KMS-11 (cell line): ENCODE measurements around the gene MC2R.

Experiments
- H2AFZ ChIP-seq: fragments of 200-600 bp; sonication (generic); 2 replicates; pipeline ENCODE4 v1.6.1; 2016; ENCODE audit warnings: antibody characterized with exemption, mixed run types, low read depth
- H3K27ac ChIP-seq: fragments of 200-600 bp; sonication (generic); 2 replicates; pipeline ENCODE4 v1.6.1; 2016; ENCODE audit warnings: mild to moderate bottlenecking, mixed run types
- H3K27me3 ChIP-seq: fragments of 200-600 bp; sonication (generic); 2 replicates; pipeline ENCODE4 v1.6.1; 2017; ENCODE audit warnings: mild to moderate bottlenecking, low read depth, mixed run types, moderate library complexity; ENCODE audit not compliant: insufficient read depth
- H3K36me3 ChIP-seq: fragments of 200-600 bp; sonication (generic); 2 replicates; pipeline ENCODE4 v1.6.1; 2017; ENCODE audit warnings: mild to moderate bottlenecking, mixed run types; ENCODE audit not compliant: insufficient read depth
- H3K4me1 ChIP-seq: fragments of 200-600 bp; sonication (generic); 2 replicates; pipeline ENCODE4 v1.6.1; 2016; ENCODE audit warnings: mild to moderate bottlenecking, low read depth, mixed run types; ENCODE audit not compliant: poor library complexity, severe bottlenecking
- H3K4me2 ChIP-seq: fragments of 200-600 bp; sonication (generic); 2 replicates; pipeline ENCODE4 v1.7.0; 2016; ENCODE audit warnings: mild to moderate bottlenecking, mixed run types
- H3K4me3 ChIP-seq: fragments of 200-600 bp; sonication (generic); IDR thresholded peaks from 2 replicates; pipeline ENCODE4 v1.6.1; 2017; ENCODE audit warnings: low read depth, low read length, mixed read lengths; ENCODE audit not compliant: insufficient read depth
- H3K79me2 ChIP-seq: fragments of 200-600 bp; sonication (generic); 2 replicates; pipeline ENCODE4 v1.6.1; 2016; ENCODE audit warnings: low read depth, mixed run types; ENCODE audit not compliant: insufficient read depth
- H3K9ac ChIP-seq: fragments of 200-600 bp; sonication (generic); 2 replicates; pipeline ENCODE4 v1.6.1; 2016; ENCODE audit warnings: mild to moderate bottlenecking, mixed run types
- H4K20me1 ChIP-seq: fragments of 200-600 bp; sonication (generic); 2 replicates; pipeline ENCODE4 v1.6.1; 2016; ENCODE audit warnings: mild to moderate bottlenecking, mixed run types; ENCODE audit not compliant: insufficient read depth
- CTCF ChIP-seq: fragments of 200-600 bp; sonication (generic); conservative IDR thresholded peaks from 2 replicates; pipeline ENCODE4 v1.6.1; 2017; ENCODE audit warnings: low read depth, mild to moderate bottlenecking, antibody characterized with exemption, low read length, moderate library complexity, mixed read lengths

The MC2R gene

GRCh38 chr18:13835202-13835601, 80.1 kb downstream of the MC2R start:
- Histone ChIP-seq H3K27me3 (no peaks in the 10 kb centered on the region), H3K4me3 (no peak overlapping the region), H3K27ac (no peak overlapping the region), H2AFZ (no peak overlapping the region), H3K36me3 (no peaks in the 10 kb centered on the region), H3K9ac (no peak overlapping the region), H3K4me2 (no peak overlapping the region), H3K79me2 (no peaks in the 10 kb centered on the region), H3K4me1 (no peaks in the 10 kb centered on the region), H4K20me1 (no peaks in the 10 kb centered on the region)
- no peak for TF ChIP-seq CTCF

- Histone ChIP-seq H4K20me1 (no peaks in the 10 kb centered on the region), H3K79me2 (no peaks in the 10 kb centered on the region), H3K4me1 (no peaks in the 10 kb centered on the region), H3K27ac (no peak overlapping the region), H3K27me3 (no peaks in the 10 kb centered on the region), H2AFZ (no peak overlapping the region), H3K9ac (no peak overlapping the region), H3K4me2 (no peak overlapping the region), H3K4me3 (no peak overlapping the region), H3K36me3 (no peaks in the 10 kb centered on the region)
- no peak for TF ChIP-seq CTCF
These were observed 80.8 kb downstream of the MC2R start for GRCh38 chr18:13834496-13835015.
